Tibial nerve (tissue), 4 donors: ENCODE measurements around the gene SH3RF3. TPM values are rescaled to one million over a fixed set of nuclear protein-coding genes. Genes with fewer than 3 reads are reported as not detected.

Source experiments
- DNase-seq, 2 donors: peaks; one replicate each; pipeline ENCODE4 v3.0.0-alpha.2; 2019; ENCODE audit warnings: low spot score in 2 of 2
- H3K27ac ChIP-seq, 4 donors: fragments of 200-600 bp; sonication (generic) in 3 of 4; one replicate each; pipeline ENCODE4 v1.5.1; 2017 to 2019; ENCODE audit warnings: mild to moderate bottlenecking in 1 of 4
- H3K27me3 ChIP-seq, 2 donors: fragments of 200-600 bp; sonication (generic) in 1 of 2; one replicate each; pipeline versions ENCODE4 v1.5.1 to v1.6.0; 2017 to 2019
- H3K36me3 ChIP-seq, 3 donors: fragments of 200-600 bp; sonication (generic); one replicate each; pipeline ENCODE4 v1.5.1; 2018 to 2019
- H3K4me1 ChIP-seq, 4 donors: fragments of 200-600 bp; sonication (generic) in 3 of 4; one replicate each; pipeline ENCODE4 v1.5.1; 2017 to 2019
- H3K4me3 ChIP-seq, 4 donors: fragments of 200-600 bp; sonication (generic) in 3 of 4; one replicate each; pipeline ENCODE4 v1.5.1; 2017 to 2019; ENCODE audit warnings: mild to moderate bottlenecking in 1 of 4, moderate library complexity in 1 of 4
- H3K9me3 ChIP-seq, 4 donors: fragments of 200-600 bp; sonication (generic) in 3 of 4; one replicate each; pipeline ENCODE4 v1.5.1; 2017 to 2019
- CTCF ChIP-seq, 5 experiments: fragments of 200-600 bp in 3 of 5; fragments of 450-650 bp in 2 of 5; sonication (generic) in 3 of 5; IDR thresholded peaks; one replicate each; pipeline ENCODE4 v1.5.1; 2016 to 2019; ENCODE audit warnings: antibody characterized with exemption in 5 of 5, mild to moderate bottlenecking in 3 of 5, moderate library complexity in 2 of 5
- EP300 ChIP-seq, 2 donors: sonication (generic); formaldehyde crosslinking; IDR thresholded peaks; one replicate each; pipeline ENCODE4 v1.6.1; 2017; ENCODE audit warnings: antibody characterized with exemption in 2 of 2, mild to moderate bottlenecking in 1 of 2
- POLR2A ChIP-seq, 2 donors: fragments of 450-650 bp; IDR thresholded peaks; one replicate each; pipeline ENCODE4 v1.6.1; 2017; ENCODE audit warnings: antibody characterized with exemption in 2 of 2, mild to moderate bottlenecking in 2 of 2, moderate library complexity in 2 of 2
- WGBS, 2 donors: methylation state at CpG; one replicate each; pipeline ENCODE4 v1.1.5; 2018; 5-methylcytosine and 5-hydroxymethylcytosine counted together
- total RNA-seq, 4 donors: library from RNA; depleted of rRNA; stranded (reverse); fragments of >200 nt; gene quantifications; one replicate each; pipeline ENCODE4 v1.1.0, GENCODE V29; 2016

SH3RF3 gene
- total RNA-seq, 4 donors from 2014 or later = 6.9 to 18.0 (median 11.4) TPM

- TF ChIP-seq CTCF (IDR thresholded peaks at IDR 0.05) (no peak), EP300 (IDR thresholded peaks at IDR 0.05) (no peak), POLR2A (IDR thresholded peaks at IDR 0.05) (no peak)
- WGBS, 2 donors = 83 to 92% methylated on average over 9 of the region's 9 CpGs
- Histone ChIP-seq H3K4me1 (peaks cover 0 to 2% (median 0%) of the 10 kb centered on the region in 4 donors), H3K9me3 (no peaks in the 10 kb centered on the region), H3K27ac (no peak overlapping the region), H3K36me3 (no peaks in the 10 kb centered on the region), H3K27me3 (no peaks in the 10 kb centered on the region), H3K4me3 (no peak overlapping the region)
- no peak for DNase-seq
Observed at GRCh38 chr2:109344270-109344805, 215.3 kb downstream of the SH3RF3 start.

GRCh38 chr2:109345091-109345490, 216.1 kb downstream of the SH3RF3 start:
- no peaks in the 10 kb centered on the region for H3K9me3 ChIP-seq
- no peak for DNase-seq
- peaks cover 0 to 9% (median 0%) of the 10 kb centered on the region in 4 donors for H3K4me1 ChIP-seq
- no peak overlapping the region for H3K27ac ChIP-seq
- H3K4me3 ChIP-seq = no peak overlapping the region
- no peaks in the 10 kb centered on the region for H3K36me3 ChIP-seq
- TF ChIP-seq CTCF (IDR thresholded peaks at IDR 0.05) (no peak), EP300 (IDR thresholded peaks at IDR 0.05) (no peak), POLR2A (IDR thresholded peaks at IDR 0.05) (no peak)
- H3K27me3 ChIP-seq = no peaks in the 10 kb centered on the region
- 87 to 90% methylated on average over 9 to 10 of the region's 10 CpGs for WGBS, 2 donors

GRCh38 chr2:109345653-109346480, 216.9 kb downstream of the SH3RF3 start:
- DNase-seq = no peak
- WGBS, 2 donors = 68 to 69% methylated on average over 13 of the region's 13 CpGs
- peaks cover 0 to 16% (median 0%) of the 10 kb centered on the region in 4 donors for H3K4me1 ChIP-seq
- no peaks in the 10 kb centered on the region for H3K9me3 ChIP-seq
- H3K36me3 ChIP-seq = no peaks in the 10 kb centered on the region
- H3K4me3 ChIP-seq = no peak overlapping the region
- TF ChIP-seq EP300 (IDR thresholded peaks at IDR 0.05) = no peak
- H3K27ac ChIP-seq = no peak overlapping the region
- no peaks in the 10 kb centered on the region for H3K27me3 ChIP-seq

GRCh38 chr2:109346601-109347228, 217.7 kb downstream of the SH3RF3 start:
- Histone ChIP-seq H3K9me3 (no peaks in the 10 kb centered on the region), H3K4me3 (no peak overlapping the region), H3K27ac (no peak overlapping the region), H3K36me3 (no peaks in the 10 kb centered on the region), H3K27me3 (no peaks in the 10 kb centered on the region), H3K4me1 (peaks cover 0 to 25% (median 0%) of the 10 kb centered on the region in 4 donors)
- WGBS, 2 donors = 81 to 91% methylated on average over 12 of the region's 12 CpGs
- DNase-seq = no peak
- TF ChIP-seq EP300 (IDR thresholded peaks at IDR 0.05) (no peak), CTCF (IDR thresholded peaks at IDR 0.05) (no peak), POLR2A (IDR thresholded peaks at IDR 0.05) (no peak)

GRCh38 chr2:109347626-109348025, 218.6 kb downstream of the SH3RF3 start:
- Histone ChIP-seq H3K4me1 (peaks cover 0 to 26% (median 0%) of the 10 kb centered on the region in 4 donors), H3K36me3 (no peaks in the 10 kb centered on the region), H3K27me3 (no peaks in the 10 kb centered on the region), H3K9me3 (no peaks in the 10 kb centered on the region), H3K27ac (no peak overlapping the region), H3K4me3 (no peak overlapping the region)
- no peak for TF ChIP-seq CTCF (IDR thresholded peaks at IDR 0.05)
- no peak for TF ChIP-seq POLR2A (IDR thresholded peaks at IDR 0.05)
- TF ChIP-seq EP300 (IDR thresholded peaks at IDR 0.05) = no peak
- no peak for DNase-seq
- WGBS, 2 donors = 86 to 96% methylated on average over 13 of the region's 13 CpGs
